Inflammatory macrophage treated with lipopolysaccharide for 4 hours (primary cell): ENCODE results near the gene STEAP3.
A peak's percentile ranks its signal among the peaks of the same experiment; 100 is the strongest.

Experiments used
- DNase-seq: peaks from one replicate; pipeline ENCODE4 v3.0.0-alpha.2; 2020

The STEAP3 gene, protein sequence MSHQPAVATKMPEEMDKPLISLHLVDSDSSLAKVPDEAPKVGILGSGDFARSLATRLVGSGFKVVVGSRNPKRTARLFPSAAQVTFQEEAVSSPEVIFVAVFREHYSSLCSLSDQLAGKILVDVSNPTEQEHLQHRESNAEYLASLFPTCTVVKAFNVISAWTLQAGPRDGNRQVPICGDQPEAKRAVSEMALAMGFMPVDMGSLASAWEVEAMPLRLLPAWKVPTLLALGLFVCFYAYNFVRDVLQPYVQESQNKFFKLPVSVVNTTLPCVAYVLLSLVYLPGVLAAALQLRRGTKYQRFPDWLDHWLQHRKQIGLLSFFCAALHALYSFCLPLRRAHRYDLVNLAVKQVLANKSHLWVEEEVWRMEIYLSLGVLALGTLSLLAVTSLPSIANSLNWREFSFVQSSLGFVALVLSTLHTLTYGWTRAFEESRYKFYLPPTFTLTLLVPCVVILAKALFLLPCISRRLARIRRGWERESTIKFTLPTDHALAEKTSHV

DNA sequence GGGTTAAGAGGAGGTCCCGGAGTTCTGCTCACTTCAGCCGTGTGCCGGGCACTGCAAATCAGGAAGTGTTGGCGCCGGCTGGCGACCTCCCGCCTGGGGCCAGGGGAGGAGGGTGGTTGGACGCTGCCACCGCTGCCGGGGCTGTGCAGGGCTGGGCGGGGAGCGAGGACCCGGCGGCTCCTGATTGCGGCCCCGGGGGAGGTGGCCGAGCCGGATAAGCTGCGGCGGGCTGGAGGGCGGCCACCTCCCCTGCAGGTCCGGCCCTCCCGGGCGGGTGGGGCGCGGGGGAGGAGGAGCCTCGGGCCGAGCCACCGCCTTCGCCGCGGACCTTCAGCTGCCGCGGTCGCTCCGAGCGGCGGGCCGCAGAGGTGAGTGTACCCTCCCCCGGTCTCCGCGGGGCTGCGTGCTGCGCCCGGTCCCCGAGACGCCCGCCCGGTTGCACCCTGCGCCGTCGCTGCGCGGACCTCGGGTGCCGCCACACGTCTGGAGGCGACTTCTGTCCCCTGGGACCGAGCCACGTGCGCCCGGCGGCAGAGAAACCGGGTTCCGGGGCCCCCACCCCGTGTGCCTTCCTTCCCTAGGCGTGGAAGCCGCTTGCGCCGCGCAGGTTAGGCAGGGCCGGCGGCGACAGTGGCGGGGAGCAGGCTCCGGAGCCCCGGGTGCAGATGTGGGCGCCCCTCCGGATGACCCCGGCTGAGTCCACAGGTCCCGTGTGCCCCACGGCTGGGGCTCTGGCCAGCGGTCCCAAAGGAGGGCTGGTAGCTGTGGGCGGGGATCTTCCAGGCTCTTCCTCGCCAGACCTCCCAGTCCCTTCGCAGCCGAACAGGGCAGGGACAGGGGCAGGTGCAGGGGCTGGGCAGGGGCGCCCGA is at the start of gene STEAP3:
Gene STEAP3, plus strand, starts transcription at position 314 of the 870 bp plus-strand sequence. CDS start 7,179 bp downstream, outside the sequence.
- DNase-seq = peak; percentile 62

- DNase-seq = peak; percentile 59
Observed at GRCh38 chr2:119174216-119174992, 49.2 kb upstream of the STEAP3 start.

DNA sequence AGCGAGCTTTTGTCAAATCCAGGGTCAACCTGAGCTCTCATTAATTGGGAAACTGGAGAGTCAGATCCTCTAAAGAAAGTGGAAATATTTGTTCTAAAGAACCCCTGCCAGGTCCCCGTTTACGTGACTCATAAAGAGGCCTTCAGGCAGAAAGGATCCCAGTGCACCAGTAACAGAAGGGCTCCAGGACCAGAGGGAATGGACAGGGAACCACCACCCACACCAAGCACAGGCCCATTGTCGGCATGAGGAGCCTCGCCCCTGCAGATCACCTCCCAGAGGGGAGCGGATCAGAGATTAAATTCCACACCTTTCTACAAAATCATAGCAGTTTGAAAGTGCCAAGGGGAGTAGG is 48.7 kb upstream of the STEAP3 start:
- no peak for DNase-seq

- no peak for DNase-seq
Observed at GRCh38 chr2:119175517-119175916, 48.1 kb upstream of the STEAP3 start.

DNA sequence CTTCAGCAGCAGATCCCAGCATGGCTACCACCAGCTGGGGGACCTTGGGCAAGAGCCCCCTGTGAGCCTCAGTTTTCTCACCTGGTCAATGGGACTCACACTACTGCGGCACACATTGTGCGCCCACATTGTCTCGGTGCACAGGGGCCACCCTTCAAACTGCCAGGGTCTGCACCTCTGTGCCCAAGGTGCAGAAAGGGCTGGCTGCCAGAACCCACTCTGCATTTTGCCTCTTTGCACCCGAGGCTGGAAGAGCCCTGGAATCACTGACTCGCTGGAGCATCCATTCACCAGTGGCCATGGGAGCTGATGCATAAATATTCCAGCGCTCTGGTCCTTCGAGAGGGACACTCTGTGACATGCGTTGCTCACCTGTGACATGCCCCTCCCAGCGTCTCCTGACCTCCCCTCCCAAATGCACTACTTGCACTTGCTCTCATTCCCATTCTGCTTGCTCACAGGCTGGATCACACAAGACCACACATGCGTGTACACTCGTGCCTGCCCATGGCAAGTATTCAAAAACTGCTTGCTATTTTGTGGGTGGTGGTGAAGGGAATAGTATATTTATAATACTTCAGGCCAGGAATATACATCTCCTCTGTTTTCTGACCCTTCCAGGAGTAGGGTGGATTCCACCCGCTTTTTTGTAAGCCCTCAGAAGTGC is 46.3 kb upstream of the STEAP3 start:
- DNase-seq = no peak

- no peak for DNase-seq
Observed at GRCh38 chr2:119177838-119178190, 45.8 kb upstream of the STEAP3 start.

DNA sequence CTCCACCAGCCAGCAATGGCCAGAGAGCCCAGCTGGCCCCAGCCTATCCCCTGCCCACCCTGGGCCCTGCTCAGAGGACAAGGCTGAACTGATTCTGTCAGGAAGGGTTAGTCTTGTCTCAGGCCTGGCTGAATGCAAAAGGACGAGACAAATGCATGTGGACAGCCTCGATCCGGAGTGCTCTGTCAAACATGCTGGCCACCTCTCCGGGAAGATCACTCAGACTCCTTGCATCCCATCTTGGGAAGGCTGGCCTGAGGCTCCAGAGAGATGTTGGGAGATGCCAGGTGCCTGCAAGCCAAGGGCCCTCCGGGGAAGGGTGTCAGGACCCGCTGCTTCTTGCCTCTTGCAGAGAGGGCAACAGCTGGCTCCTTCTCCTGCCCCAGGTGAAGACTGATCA is 44.9 kb upstream of the STEAP3 start:
- no peak for DNase-seq

- DNase-seq = no peak
Observed at GRCh38 chr2:119179202-119179601, 44.4 kb upstream of the STEAP3 start.

DNA sequence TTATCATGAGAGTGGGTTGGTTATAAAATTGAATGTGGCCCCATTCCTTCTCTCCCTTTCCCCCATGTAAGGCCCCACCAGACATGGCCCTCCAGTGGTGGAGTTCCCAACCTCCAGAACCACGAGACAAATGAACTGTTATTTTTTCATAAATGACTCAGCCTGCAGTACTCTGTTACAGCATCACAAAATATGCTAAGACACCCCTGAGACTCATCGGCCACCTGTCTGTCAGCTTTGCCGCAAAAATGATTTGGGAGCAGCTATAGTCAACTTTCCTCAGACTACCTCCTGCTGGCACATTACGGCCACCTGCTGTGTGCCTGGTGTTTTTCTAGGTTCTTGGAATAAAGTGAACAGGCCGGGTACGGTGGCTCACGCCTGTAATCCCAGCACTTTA is 43.6 kb upstream of the STEAP3 start:
- DNase-seq = no peak

DNA sequence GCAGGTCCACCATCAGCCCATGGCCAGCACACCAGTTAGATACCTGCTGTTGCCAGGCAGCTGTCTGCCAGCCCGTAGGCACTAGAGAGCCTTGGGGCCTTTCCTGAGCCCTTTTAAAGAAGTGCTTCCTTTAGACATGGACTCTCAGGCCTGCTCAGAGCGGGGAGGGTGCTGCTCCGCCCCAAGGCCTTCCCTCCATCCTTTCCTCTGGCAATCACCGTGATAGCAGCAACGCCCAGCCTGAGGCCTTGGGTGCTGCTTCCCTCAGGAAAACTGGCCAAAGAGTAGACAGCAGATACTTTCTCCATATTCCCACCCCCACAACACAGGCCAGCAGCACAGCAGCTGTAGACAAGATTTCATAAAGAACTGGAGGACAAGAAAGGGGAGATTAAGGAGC is 42.7 kb upstream of the STEAP3 start:
- DNase-seq = no peak

DNA sequence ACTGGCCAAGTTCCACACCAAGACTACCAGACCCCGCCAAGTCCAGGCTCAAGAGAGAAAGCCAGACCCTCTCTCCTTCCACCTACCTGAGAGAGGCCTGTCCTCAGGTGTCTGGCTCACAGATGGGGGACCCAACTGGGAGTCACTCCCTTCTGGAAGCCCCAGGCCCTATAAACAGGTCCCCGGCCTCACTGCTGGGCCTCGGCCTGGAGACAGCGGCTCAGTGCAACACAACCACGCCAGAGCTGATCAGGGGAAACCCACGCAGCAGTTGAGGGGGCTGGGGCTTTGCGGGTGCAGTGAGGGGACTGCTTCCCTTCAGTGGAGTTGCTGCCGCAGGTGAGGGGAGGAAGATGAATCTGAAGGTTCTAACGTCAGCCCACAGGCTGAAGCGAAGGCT is 42.2 kb upstream of the STEAP3 start:
- no peak for DNase-seq

GRCh38 chr2:119181791-119182445 is 41.7 kb upstream of the STEAP3 start:
- DNase-seq = no peak

DNA sequence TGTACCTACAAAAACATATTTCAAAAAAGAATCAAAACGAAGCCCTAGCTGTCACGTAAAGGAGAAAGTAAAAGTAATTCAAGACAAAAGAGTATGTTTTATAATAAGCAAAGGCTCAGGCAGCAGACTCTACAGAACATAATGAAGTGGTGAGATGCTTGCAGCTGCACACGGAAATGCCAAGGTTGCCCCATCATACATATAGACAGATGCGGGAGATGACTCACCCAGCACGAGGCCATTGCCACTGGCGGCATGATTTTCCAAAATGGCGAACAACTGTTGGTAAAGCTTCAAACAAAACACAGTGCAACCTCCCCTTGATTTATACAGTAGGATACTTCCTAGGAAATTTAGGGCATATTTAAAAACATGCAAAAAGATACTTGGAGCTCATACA is 39.1 kb upstream of the STEAP3 start:
- peak; percentile 38 for DNase-seq

GRCh38 chr2:119190321-119191111 is 33.1 kb upstream of the STEAP3 start:
- DNase-seq = no peak

GRCh38 chr2:119192893-119193292 is 30.7 kb upstream of the STEAP3 start:
- no peak for DNase-seq

DNA sequence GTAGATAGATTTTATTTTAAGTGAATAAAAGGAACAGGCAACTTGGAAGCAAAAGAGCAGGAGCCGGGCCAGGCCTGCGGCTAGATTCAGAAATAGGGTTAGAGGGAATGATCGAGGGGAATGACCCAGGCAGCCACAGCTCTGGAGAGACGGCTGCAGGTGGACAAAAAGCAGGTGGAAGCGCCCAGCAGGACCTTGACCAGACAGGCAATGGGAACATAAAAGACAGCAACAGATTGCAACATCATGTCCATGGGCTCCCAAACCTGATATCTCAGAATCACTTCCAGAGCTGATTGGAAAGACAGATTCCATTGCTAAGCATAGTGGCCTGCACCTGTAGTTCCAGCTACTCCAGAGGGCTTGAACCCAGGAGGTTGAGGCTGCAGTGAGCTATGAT is 28.6 kb upstream of the STEAP3 start:
- no peak for DNase-seq

DNA sequence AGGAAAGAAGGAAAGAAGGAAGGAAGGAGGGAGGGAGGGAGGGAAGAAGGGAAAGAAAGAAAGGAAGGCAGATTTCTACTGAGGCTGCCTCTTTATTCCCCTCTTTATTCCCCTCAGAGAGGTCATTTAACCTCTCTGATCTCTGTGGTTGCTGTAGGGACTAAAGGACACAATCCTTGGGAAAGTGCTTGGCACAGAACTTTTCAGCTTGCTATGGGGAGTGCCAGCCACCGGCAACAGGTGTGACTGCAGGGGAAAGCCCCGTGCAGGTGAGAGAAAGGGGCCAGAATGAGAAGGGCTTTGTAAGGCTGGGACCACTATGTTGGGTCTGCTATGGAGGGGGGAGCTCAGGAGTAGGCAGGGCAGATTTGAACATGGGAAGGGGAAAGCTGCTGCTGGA is 27.7 kb upstream of the STEAP3 start:
- DNase-seq = no peak

DNA sequence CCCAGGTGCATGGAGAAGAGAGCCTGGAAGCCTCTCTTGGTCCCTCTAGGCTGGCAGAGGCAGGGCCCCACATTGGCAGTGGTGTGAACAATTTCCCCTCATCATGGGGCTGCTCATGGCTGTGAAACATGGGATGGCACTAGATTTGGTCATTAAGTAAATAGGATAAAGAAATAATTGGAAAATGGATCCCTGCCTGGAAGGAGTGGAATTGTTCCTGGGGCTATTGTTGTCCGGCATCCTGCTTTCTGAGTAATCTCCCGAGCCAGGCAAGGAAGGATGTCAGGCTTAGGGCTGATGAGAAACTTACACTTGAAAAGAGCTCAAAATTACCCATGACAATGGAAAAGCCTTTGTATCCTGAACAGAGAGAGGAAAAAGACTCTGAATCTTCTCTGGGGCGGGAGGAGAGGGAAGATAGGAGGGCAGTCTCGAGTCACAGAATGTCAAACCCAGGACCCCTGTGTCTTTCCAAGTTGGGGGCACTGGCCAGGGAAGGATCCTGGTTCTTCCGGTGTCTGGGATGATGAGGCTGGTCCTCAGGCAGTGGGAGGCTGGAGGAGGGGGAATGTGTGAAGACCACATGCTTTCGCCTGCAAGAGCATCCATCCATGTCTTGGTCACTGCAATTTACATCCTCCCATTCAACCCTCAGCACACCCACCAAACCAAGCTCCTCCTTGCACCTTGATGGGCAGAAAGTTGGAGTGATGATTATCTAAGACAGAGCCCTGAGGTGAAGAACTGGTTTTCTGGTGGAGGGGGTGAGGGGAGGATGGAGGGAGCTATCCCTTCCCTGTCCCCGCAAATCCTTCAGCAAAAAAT is 27.1 kb upstream of the STEAP3 start:
- no peak for DNase-seq

DNA sequence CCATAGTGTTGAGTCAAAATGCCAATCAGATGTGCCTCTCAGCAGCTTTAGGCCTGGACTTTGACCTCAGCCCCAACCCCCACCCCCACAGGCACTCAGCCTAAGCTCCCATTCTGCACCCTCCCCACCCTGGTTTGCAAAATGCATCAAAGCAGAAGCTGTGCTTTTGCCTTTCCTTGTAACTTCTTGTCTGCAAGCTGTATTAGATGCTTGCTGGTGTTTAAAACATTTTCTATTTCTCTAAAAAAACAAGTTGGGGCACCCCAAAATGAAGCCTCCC is 26.6 kb upstream of the STEAP3 start:
- DNase-seq = no peak

DNA sequence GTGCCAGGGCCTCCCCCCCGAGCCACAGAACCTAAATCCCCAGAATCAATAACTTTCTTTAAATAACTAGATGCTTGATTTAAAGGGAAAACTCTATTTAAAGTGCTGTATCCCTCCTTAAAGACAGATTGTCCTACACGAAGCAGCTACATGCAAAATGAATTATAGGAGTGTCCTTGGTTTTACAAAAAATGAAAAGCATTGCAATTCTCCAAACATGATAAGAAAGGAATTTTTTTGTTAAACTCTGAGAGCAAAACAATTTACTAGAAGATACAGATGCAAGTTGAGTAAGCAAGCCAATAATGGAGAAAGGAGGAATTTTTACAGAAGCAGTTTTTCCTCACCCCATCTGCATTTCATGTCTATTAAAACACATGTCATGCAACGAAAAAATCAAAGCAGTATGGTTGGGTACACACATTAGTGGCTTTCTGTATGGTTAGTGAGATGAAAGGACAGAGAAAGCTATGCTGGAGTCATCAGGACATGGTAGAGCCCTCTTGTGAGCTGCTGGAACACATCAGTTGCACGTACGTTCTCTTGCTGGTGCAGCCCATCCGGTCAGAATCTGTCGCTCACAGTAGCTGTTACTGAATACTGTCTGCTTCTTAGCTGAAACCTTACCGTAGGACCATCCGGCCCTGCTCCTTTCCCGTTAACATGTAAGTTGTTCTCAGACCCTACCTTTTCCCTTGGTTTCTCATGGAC is 25.9 kb upstream of the STEAP3 start:
- no peak for DNase-seq
